HG03558 (cell line): ENCODE data around the gene DUSP18.
"Not testable (repeated sequence)": the region's sequence is repeated elsewhere in the genome, so short reads cannot be mapped to it uniquely, and the experiment has no call there.

Experiments used
- ATAC-seq: cut with Tn5 transposase; IDR thresholded peaks from one replicate; pipeline ENCODE4 v1.9.1; 2021; ENCODE audit warnings: moderate number of reproducible peaks; ENCODE audit not compliant: unreplicated experiment; ENCODE audit errors: extremely low read depth

Gene DUSP18

DNA sequence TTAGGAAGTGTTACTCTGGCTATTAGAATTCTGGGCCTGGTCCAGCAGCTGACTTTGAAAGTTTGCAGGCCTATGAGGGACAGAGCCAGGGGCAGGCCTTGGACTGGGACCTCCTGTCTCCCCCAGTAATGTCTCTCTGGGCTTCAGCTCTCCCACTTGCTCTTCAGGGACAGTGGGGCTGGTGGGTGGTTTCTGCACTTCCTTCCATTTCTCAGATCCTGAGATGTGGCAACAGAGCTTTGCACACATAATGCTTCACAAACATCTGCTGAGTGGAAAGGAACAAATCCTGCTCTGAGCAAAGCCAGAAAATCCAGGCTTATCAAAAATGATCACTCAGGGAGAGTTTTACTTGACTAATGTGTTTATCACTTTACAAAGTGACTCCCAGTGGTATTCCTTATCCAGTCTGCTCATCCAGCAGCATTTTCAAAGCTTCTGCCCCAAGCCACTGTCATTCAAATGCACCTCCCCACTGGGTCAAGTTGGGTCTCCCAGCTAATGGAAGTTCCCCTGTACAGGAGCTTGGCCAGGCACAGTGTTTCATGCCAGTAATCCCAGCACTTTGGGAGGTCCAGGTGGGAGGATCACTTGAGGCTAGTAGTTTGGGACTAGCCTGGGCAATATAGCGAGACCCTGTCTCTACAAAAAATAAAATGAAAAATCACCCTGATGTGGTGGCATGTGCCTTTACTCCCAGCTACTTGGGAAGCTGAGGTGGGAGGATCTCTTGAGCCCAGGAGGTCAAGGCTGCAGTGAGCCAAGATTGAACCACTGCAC, 13.5 kb upstream of the DUSP18 start:
- no peak for ATAC-seq

- ATAC-seq, result not testable (repeated sequence)
These were observed 12.4 kb upstream of the DUSP18 start for GRCh38 chr22:30679895-30680690.

GRCh38 chr22:30676565-30676964, 8.9 kb upstream of the DUSP18 start:
- not testable (repeated sequence) for ATAC-seq

DNA sequence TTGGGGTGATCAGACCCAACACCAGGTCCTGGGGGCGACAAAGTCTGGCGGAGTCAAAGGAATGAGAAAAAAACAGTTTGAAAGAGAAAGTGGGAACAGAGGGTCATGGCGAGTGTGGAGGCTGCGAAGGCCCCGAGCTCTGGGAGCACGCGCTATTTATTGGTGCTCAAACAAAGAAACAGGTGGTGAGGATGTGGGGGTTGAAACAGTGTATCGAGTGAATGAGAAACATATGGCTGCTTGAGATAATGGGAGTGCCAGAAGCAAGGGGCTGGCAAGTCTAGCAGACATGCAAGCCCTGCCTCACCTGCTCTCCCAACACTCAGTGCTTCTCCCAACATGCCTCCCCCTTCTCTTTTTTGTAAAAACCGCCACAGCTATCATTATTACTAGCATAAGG, 7.8 kb upstream of the DUSP18 start:
- ATAC-seq, result no peak

DNA sequence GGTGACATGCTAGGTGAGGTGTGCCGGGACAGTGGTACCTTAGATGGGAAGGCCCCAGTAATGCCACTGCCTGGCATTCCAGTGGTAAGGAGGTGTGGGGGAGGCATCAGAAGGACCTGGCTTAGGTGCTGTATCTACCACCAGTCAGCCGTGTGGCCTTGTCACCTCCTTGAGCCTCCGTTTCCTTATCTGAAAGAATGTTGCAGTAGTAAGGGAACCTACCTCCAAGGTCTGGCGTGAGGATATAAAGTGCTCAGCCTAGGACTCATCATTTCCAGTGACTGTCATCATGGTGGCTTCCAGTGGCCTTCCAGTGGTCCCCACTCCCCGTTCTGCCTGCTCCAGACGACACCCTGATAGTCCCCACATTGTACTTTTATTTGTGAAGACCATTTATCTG, 6.8 kb upstream of the DUSP18 start:
- no peak for ATAC-seq

DNA sequence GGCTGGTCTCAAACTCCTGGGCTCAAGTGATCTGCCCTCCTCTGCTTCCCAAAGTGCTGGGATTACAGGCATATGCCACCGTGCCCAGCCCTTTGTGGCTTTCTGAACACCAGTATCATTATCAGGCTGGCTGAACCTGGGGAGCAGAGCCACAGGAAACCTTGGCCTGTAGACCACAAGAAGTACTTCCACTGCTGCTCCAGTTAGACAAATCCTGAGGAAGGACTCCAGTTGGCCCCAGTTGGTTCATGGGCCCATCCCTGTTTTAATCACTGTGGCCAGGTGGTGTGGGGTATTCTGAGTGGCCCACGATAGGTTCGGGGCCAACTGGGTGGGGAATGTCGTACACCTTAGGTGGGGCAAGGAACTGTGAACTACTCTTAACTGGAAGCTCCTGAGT, 5.5 kb upstream of the DUSP18 start:
- no peak for ATAC-seq

GRCh38 chr22:30671071-30671470, 3.4 kb upstream of the DUSP18 start:
- ATAC-seq, result no peak

- ATAC-seq, result no peak
These were observed 673 bp upstream of the DUSP18 start for GRCh38 chr22:30668386-30668710.

GRCh38 chr22:30667107-30667493, 575 bp downstream of the DUSP18 start:
- ATAC-seq, result no peak

DNA sequence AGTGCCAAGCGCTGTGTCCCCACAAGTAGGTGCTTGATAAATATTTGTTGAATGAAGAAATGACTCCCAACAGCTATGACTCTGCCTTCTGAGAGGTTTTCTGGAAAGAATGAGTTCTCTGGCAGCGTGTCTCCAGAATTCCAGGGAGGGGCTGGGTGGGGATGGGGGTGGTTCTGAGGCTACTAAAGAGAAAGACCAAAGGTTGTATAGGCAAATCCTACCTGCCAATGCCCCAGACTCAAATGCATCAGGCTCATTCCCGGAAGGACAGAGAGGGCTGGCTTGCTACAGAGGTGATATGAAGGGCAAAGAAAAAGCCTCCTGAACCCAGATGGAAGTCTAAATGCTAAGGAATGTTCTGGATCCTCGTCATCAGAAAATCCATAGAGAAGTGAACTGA, 1.9 kb downstream of the DUSP18 start:
- ATAC-seq, result no peak

DNA sequence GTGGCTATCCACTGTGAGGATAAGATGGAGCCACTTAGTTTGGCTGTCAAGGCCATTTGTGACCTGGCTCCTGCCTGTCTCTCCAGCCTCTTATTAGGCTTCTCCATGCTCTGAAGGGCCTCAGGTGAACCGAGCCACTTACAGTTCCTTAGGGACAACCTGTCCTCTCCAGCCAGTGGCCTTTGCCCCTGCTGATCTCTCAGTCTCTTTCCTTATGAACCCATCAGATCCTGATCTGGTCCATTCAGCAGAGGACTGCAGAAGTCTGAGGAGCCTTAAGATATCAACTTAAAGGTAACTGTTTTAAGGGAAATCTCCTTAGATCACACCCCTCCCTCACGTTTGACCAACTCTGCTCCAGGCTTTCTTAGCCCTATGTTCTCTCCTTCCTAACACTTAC, 2.4 kb downstream of the DUSP18 start:
- no peak for ATAC-seq

GRCh38 chr22:30664798-30665197, 2.9 kb downstream of the DUSP18 start:
- ATAC-seq, result no peak

GRCh38 chr22:30662040-30662439, 5.6 kb downstream of the DUSP18 start:
- no peak for ATAC-seq

GRCh38 chr22:30655532-30655931, 12.1 kb downstream of the DUSP18 start:
- no peak for ATAC-seq

- ATAC-seq, result no peak
These were observed 13.3 kb downstream of the DUSP18 start for GRCh38 chr22:30654361-30654760.

GRCh38 chr22:30652852-30653251, 14.8 kb downstream of the DUSP18 start:
- no peak for ATAC-seq

DNA sequence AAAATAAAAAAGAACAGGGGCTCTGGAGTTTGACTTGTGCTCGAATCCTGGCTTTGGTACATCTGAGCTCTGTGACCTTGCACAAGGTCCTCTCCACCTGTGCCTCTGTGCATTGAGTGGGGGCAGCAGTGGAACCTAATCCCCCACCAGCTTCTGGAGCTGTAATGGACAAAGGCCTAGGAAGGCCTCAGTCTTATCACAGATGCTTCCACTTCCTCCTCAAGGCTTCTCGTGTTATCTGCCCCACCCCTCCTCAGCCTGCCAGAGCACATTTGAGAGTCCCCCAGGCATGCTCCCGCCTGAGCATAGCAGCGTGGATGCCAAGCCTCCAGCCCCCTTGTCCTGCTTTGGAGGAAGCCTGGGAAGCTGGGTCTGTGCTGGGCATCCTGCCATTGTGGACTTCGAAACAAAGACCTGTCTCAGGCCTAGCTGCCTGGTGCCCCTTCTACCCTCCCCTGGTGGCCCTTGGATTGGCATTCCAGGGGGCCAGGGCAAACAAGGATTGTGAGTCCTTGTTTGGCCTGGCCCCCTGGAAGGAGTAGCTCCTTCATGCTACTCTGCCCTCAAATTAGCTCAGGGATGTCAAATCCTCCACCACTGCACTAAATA, 17.1 kb downstream of the DUSP18 start:
- ATAC-seq, result no peak

- ATAC-seq, result no peak
These were observed 18.2 kb downstream of the DUSP18 start for GRCh38 chr22:30649430-30650007.

DNA sequence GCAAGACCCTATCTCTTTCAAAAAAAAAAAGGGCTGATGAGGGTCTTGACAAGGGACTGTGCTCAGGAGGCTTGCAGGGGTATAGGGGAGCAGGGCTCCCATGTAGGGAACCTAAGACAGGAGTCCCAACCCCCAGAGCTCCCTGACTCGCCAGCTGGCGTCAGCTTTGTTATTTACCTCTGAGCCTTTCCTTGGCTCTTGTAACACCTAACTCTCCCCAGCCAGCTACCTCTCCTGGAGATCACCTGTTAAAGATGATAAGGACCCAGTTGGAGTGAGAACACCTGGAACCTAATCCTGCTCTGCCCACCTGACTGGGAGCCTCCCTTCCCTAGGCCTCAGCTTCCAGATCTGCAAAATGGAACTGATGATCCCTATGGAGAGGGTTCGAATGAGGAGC, 18.9 kb downstream of the DUSP18 start:
- no peak for ATAC-seq

DNA sequence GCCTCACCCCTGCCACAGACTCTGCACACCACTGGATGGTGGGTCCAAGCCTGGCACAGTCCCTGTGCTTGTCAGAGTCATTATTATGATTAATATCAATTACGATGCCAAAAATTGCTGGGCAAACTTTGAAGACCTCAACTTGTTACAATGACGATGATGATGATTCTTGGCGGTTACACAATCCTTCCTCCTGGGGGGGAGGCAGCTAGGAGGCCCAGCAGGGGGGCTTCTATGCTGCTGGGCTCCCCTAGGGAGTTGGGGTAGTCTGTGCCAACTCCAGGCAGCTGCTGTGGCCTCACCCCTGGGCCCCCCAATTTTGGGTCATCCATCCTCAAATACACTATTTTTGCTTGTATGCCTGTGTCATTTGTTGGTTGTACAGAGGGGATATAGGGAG, 20.1 kb downstream of the DUSP18 start:
- ATAC-seq, result no peak

- ATAC-seq, result no peak
These were observed 21.0 kb downstream of the DUSP18 start for GRCh38 chr22:30646518-30647160.
